Measurements from ENCODE around the gene CSMD2. TPM values are rescaled to one million over a fixed set of nuclear protein-coding genes. Genes with fewer than 3 reads are reported as not detected.

CSMD2 gene
- total RNA-seq, 1 experiment from 2014 or later = 2.8 TPM

GRCh38 chr1:34007760-34008159, 157.3 kb downstream of the CSMD2 start:
- Histone ChIP-seq H3K36me3 (ENCODE audit: insufficient read depth, low read length, poor library complexity, severe bottlenecking) (no peaks in the 10 kb centered on the region), H3K4me3 (ENCODE audit: low read depth, low read length, poor library complexity, severe bottlenecking) (no peak overlapping the region), H3K9me3 (ENCODE audit: low read depth, low read length, poor library complexity, severe bottlenecking) (no peaks in the 10 kb centered on the region), H3K27ac (ENCODE audit: low read depth, low read length, poor library complexity, severe bottlenecking) (no peak overlapping the region), H3K27me3 (replicated peaks; ENCODE audit: insufficient read depth, low read depth, low read length, poor library complexity) (no peaks in the 10 kb centered on the region), H3K4me1 (ENCODE audit: insufficient read depth, low read length, poor library complexity, severe bottlenecking) (no peaks in the 10 kb centered on the region)
- ChIA-PET CTCF (no interaction called here), POLR2A (ENCODE audit: low non-redundant PET) (no interaction called here)
- TF ChIP-seq EZH2 (IDR thresholded peaks at IDR 0.05; ENCODE audit: borderline replicate concordance, low read depth, low read length, poor library complexity, severe bottlenecking) (no peak), CTCF (conservative IDR thresholded peaks at IDR 0.05; ENCODE audit: low read depth, low read length) (no peak)
- intact Hi-C loops (cut with micrococcal nuclease; ENCODE audit: unreplicated experiment) = no loop called here
- BruUV-seq (replicated peaks) = no TSS peak
- DNase-seq (ENCODE audit: low spot score) = no peak

- TF ChIP-seq EZH2 (IDR thresholded peaks at IDR 0.05; ENCODE audit: borderline replicate concordance, low read depth, low read length, poor library complexity, severe bottlenecking) (no peak), CTCF (conservative IDR thresholded peaks at IDR 0.05; ENCODE audit: low read depth, low read length) (no peak)
- Histone ChIP-seq H3K36me3 (ENCODE audit: insufficient read depth, low read length, poor library complexity, severe bottlenecking) (no peaks in the 10 kb centered on the region), H3K27me3 (replicated peaks; ENCODE audit: insufficient read depth, low read depth, low read length, poor library complexity) (no peaks in the 10 kb centered on the region), H3K27ac (ENCODE audit: low read depth, low read length, poor library complexity, severe bottlenecking) (no peak overlapping the region), H3K9me3 (ENCODE audit: low read depth, low read length, poor library complexity, severe bottlenecking) (no peaks in the 10 kb centered on the region), H3K4me3 (ENCODE audit: low read depth, low read length, poor library complexity, severe bottlenecking) (no peak overlapping the region), H3K4me1 (ENCODE audit: insufficient read depth, low read length, poor library complexity, severe bottlenecking) (no peaks in the 10 kb centered on the region)
- intact Hi-C loops (cut with micrococcal nuclease; ENCODE audit: unreplicated experiment) = no loop called here
- no peak for DNase-seq (ENCODE audit: low spot score)
- no TSS peak for BruUV-seq (replicated peaks)
- ChIA-PET POLR2A (ENCODE audit: low non-redundant PET) (no interaction called here), CTCF (no interaction called here)
Measured at GRCh38 chr1:34005309-34005708, 159.7 kb downstream of the CSMD2 start.

- no peaks in the 10 kb centered on the region for H3K9me3 ChIP-seq (ENCODE audit: low read depth, low read length, poor library complexity, severe bottlenecking)
- no peaks in the 10 kb centered on the region for H3K27me3 ChIP-seq (replicated peaks; ENCODE audit: insufficient read depth, low read depth, low read length, poor library complexity)
- ChIA-PET CTCF (no interaction called here), POLR2A (ENCODE audit: low non-redundant PET) (no interaction called here)
- no peaks in the 10 kb centered on the region for H3K4me1 ChIP-seq (ENCODE audit: insufficient read depth, low read length, poor library complexity, severe bottlenecking)
- no peak overlapping the region for H3K27ac ChIP-seq (ENCODE audit: low read depth, low read length, poor library complexity, severe bottlenecking)
- no peak for TF ChIP-seq EZH2 (IDR thresholded peaks at IDR 0.05; ENCODE audit: borderline replicate concordance, low read depth, low read length, poor library complexity, severe bottlenecking)
- TF ChIP-seq CTCF (conservative IDR thresholded peaks at IDR 0.05; ENCODE audit: low read depth, low read length) = no peak
- H3K4me3 ChIP-seq (ENCODE audit: low read depth, low read length, poor library complexity, severe bottlenecking) = no peak overlapping the region
- H3K36me3 ChIP-seq (ENCODE audit: insufficient read depth, low read length, poor library complexity, severe bottlenecking) = no peaks in the 10 kb centered on the region
- intact Hi-C loops (cut with micrococcal nuclease; ENCODE audit: unreplicated experiment) = no loop called here
- BruUV-seq (replicated peaks) = no TSS peak
- no peak for DNase-seq (ENCODE audit: low spot score)
Measured at GRCh38 chr1:34002810-34003209, 162.2 kb downstream of the CSMD2 start.
